GM12892 (cell line): ENCODE data around the gene HERC2.
"Not testable (repeated sequence)": the region's sequence is repeated elsewhere in the genome, so short reads cannot be mapped to it uniquely, and the experiment has no call there.

Source experiments
- POLR2AphosphoS5 ChIP-seq: IDR thresholded peaks from 2 replicates; pipeline ENCODE4 v1.6.1; 2011; ENCODE audit warnings: low read depth, low read length, control low read depth
- TAF1 ChIP-seq: IDR thresholded peaks from 2 replicates; pipeline ENCODE4 v1.6.1; 2011; ENCODE audit warnings: low read depth, mild to moderate bottlenecking, control low read depth, low read length, borderline replicate concordance

- not testable (repeated sequence) for TF ChIP-seq POLR2AphosphoS5, TAF1
These were observed 26.9 kb downstream of the HERC2 start for GRCh38 chr15:28295009-28295563.
